NCI-H748 (cell line): ENCODE results near the gene MITF.
"Not testable (repeated sequence)": the region's sequence is repeated elsewhere in the genome, so short reads cannot be mapped to it uniquely, and the experiment has no call there.

Source experiments
- DNase-seq: peaks from one replicate; lab custom pipeline; 2025; ENCODE audit not compliant: unreplicated experiment; lab: John Stamatoyannopoulos, UW

Gene MITF

DNA sequence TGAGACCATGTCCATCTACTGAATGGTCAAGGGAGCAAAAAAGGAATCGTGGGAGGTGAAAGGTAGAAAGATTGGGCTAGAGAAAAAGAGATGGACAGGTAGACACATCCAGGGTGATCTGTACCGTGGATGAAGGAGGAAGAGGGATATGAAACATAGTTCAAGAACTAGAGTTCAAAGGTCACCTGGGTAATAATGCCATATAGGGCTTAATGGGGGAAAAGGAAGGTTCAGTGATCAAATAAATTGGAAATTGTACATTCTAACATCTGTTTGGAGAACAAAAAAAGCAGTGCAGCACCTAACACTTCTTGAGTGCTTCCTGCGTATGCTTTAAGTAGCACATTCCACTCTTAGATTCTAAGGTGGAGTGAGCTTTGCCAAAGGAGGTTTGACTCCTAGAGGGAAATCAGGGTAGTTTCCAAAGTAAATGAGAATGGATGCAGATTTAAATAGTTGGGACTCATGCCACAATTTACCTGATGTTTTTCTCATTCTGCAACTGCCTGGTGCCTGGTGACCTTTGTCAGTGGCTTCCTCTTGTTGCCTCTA is 46.6 kb downstream of the MITF start:
- no peak for DNase-seq

DNA sequence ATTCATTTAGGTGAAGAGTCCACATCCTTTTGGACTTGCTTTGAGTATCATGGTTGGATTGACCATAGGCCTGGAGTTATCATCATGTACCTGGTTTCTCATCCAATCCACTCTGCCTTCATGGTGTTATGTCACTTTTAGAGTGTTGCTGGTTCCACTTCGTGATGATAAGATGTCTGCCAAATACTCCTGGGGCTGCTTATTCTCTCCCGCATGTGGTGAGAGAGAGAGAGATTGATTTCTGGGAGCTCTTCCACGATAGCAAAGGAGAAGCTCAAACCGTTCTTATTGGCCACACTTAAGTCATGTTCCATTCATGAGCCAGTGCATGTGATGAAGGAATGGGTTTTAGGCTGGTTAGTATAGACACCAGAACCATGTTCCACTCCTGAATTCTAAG is 47.6 kb downstream of the MITF start:
- no peak for DNase-seq

DNA sequence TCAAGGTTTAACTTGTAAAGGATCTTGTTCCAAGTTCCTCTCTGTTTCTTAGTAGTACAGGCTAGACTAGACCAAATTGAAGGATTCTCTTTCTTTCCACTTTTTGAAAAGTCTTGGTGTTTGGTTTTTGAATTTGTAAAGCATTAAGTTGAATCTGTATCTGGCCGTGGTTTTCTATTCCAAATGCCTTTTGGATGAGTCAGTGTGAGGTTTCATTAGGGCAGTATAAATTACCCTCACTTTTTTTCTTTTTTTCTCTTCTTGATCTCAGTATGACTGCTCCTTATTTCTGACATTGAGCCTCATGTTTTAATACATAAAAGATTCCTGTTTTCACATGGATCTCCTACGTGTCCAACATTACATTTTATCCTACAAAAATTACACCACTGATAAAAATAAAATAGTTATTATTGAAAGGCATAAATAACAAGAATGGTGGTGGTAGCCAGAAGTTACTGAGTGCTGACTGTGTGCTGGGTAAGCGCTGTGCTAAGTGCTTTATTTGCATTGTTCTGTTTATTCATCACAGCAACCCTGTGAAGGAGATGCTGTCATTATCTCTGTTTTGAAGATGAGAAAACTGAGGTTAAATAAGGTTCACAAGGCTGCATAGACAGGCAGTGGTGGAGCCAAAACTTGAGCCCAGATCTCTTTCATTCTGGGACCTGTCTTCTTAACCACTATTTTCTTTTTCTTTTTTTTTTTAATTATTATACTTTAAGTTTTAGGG is 48.3 kb downstream of the MITF start:
- peak; percentile 2 for DNase-seq

DNA sequence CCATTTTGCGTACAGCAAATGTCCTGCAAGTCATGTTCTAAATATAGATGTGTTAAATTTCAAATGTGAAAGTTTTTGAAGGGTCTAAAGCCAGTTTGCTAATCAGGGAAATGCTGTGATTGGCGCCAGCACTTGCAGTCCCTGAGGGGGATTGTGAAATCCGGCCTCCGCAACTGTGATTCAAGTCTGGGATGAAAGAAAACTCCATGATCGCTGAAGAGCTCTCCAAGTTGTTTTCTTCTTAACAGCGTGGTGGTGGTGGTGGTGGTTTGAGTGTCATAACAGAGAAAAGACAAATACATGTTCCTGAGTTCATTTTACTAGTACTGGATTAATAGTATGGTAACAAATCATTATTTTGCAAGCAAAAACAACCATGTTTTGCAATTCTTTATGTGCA is 51.8 kb downstream of the MITF start:
- DNase-seq = no peak

DNA sequence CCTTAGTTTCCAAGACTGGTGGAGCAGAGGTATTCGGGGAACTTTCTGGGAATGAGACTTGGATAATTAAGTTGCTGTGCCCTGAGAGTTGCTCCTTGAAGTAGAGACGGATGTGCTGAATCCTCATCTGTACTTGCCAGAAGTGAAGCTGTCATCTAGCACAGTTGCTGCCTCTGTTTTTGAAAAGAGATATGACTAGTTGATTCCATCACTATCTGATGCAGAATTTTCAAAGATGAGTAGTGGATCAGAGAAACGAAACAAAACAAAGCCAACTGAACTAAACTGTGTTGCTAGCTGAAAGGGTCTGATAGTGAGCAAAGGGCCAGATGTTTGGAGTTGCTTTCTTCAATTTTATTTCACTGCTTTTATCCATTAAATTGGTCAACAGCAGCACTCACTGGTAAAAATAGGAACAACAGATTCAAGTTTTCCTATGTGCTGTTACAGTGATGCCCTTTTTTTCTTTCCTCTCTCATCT is 52.7 kb downstream of the MITF start:
- no peak for DNase-seq

DNA sequence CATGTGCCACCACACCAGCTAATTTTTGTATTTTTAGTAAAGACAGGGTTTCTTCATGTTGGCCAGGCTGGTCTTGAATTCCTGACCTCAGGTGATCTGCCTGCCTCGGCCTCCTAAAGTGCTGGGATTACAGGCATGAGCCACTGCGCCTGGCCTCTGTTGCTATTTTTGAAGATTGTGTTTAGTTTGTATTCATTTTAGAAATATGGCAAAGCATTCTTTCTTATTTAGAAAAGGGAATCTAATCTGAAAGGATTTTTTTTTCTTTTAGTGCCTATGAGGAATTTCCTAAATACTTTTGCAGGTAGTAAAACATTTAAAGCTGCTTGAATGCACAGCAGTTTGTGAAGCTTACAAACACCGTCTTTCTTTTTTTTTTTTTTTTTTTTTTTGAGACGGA is 56.9 kb downstream of the MITF start:
- not testable (repeated sequence) for DNase-seq

DNA sequence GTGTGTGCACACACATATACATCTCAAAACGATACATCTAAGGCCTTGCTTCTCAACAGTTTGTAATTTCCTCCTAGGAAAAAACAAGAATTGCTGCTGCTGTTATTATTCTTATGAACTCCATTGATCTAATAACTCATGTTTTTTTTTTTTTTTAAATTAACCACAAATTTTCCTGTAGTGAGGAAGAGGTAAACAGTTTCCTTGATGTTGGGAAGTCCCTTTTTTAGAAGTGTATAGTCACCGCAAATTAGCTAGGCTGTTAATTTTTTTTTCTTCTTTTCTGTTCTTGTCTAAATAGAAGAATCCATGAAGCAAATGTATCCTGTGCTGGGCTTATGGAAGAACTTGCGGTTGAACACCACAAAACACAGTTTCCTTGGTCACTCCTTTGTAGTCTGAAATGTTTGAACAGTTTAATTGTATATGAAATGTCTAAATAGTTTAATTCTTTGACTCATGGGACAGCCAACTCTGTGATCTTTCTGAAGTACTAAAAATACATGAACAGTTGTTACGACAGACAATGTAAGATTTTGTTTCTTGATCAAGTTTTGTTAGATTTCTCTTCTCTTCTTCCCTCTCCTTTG is 64.5 kb downstream of the MITF start:
- DNase-seq = no peak

DNA sequence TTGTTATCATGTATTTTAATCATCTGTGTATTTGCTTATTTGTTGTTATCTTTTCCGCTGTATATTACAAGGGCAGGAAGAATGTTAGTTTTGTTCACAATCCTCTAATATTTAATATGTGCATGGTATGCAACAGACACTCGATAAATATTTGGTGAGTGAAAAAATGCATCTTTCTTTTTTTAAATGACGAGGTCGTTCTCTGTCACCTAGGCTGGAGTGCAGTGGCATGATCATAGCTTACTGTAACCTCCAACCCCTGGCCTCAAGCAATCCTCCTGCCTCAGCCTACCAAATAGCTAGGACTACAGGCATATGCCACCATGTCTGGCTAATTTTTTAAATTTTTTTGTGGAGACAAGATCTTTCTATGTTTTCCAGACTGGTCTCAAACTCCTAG is 66.2 kb downstream of the MITF start:
- no peak for DNase-seq

DNA sequence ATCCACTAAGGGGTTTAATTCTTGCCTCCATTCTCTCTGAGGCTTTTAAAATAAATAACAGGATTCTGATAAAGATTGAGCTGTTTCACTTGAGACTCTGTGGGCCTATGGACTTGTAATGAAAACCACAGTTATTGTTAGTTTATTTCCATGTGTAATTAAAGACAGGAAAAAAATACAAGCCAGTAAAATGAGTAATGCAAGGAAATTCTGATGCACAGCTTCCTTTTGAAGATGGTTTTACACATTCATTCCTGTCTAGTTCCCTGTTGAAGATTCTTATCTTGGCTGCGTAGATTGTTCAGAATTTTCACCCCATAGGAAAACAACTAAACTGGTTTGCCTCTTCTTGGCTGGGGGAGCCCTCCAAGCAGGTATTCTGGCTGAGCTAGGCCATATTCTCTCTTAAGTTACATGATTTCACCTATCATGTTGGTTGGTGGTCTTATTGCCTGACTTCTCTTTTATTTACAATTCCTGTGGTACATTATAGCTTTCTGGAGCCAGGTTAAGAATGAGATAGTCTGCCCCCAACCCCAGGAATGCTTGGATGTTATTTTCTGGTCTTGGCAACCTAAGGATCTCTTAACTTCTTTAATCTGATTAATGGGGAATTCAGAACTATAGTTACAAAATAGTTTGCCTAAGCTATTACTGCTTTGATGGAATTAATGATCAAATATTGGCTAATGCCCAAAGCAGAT is 67.6 kb downstream of the MITF start:
- no peak for DNase-seq

DNA sequence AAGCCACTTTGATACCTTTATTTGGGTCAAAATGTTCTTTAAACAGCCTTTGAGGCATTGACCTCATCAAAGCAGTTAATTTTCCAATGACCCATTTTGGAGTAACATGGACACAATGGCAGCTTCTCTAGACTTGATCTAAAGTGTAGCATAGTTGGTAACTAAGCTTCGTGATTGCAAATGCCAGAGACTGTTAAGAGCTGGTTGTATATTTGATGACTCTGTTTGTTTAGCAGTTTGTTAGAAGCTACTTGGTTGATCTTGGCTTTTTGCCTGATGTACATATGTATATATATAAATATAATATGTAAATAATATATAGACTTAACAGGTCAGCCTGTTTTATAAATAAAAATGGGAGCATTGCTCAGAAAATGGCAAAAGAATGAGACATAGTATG is 68.4 kb downstream of the MITF start:
- DNase-seq = no peak

DNA sequence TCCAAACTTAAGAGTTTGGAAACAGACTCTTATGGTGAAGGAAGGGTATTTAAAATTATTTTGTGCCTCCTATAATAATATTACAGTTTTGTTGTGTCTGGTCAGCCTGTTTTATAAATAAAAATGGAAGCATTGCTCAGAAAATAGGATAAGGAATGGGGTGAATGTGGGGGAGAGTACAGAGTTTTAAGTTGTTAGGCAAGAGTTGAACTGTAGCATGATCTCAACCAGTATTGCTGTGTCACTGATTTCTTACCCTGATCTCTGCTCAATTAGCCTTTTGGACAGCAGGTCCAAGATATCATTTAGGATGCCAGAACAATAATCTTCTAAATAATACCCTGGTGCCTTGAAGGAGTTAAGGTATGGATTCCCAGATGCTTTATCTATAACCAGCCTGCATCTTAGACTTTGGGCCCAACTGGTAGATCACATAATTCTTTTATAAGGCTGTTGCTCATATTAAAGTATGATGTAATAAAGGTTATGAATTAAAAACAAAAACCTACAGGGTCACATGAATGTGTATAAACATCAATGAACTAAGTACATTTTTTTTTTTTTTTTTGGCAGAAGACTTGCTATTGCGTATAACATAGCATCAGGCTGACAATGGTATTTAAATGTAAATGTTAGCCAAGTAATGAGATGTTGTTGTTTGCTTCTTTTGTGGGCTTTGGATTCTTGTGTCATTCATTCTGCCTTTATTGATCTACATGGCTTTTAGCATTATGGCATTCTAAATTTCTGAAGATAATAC is 70.0 kb downstream of the MITF start:
- DNase-seq = no peak

DNA sequence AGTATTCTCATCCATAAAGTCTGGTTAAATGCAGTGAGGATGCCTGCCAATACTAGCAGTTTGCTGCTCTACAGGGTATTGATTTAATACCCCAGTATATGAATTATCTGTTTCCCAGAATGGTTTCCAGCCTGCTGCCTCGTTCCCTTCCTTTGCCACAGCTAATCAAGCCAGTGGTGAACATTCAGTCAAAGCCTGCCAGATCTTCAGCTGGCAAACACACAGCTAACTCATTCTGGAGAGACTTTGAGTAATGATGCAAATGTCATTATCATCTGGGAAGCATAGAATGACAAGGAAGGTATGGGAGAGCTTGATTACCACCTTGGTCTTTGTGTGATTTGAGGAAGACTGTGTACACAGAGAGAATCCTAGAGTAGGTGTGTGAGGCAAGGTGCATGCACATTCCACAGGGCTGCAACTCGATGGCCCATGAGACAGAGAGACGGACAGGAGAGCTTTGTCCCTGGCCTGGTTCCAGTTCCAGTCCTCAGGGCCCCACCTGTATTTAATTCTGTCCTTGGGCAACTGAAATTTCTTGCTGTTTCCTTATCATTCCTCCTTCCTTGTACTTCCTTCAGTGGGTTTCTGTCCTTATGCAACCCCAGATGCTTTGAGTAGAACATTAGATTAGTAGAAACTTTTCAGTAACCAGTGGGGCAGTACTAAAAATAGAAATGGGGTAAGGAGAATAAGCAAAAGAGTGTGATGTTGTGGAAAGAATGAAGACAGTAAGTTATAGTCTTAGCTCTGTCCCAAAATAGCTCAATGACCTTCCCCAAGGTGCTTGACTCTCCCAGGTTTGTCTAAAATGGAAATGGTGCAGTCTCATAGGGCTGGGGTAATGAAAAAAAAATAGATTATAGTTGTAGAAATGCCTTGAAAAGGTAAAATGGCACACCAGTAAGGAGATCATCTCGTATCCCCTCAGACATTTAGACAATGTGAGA is 72.5 kb downstream of the MITF start:
- DNase-seq = no peak

DNA sequence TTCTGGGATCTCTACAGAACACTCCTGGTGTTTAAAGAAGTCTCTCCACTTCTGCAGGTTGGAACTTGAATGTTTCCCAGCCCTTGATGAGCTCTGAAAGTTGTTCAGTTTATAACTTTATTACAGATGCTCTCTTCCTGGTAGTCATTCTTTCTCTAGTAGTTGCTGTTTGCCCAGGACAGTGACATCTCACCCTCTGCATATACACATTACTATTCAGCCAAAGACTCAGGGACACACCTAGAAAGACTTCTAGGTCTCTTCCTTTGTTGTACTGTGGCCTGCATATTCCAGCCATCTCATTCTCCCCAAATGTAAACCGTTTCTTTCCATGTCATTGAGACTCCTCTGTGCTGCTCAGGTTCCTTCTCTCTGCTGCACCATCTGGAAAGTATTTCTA is 76.7 kb downstream of the MITF start:
- DNase-seq = no peak

DNA sequence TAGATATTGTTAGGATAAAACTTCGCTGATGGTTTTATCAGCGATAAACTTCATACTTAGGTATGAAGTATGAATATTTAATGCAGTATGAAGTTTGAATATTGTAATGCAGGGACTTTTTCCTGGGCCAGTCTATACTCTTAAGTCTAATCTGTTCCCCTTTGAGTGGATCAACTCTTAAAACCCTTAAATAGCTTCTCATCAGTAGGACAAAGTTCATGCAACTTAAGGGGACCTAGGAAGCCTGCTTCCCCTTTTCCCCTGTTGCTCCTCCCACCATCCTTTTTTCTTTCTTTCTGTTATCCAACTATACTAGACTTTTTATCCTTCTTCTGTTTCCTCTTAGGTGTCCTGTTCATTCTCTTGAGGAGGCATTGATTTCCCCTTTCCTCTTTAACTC is 78.7 kb downstream of the MITF start:
- no peak for DNase-seq

DNA sequence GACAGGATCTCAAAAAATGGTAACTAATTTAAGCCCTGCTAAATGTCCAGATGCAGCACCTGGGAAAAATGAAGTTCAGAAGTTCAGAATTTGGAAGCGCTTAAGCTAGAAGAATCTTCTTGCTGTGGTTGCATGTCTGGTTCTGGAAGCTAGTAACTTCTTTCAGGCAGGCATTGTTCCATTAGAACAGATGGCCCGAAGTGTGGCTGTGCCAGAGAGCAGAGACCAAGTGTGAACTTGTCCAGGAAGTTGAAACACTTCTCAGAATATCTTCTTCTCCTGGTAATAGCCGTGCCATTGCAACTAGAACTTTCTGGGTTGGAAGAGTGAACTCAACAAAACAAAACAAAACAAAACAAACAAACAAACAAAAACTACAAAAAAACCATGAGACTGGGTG is 80.0 kb downstream of the MITF start:
- DNase-seq = no peak

DNA sequence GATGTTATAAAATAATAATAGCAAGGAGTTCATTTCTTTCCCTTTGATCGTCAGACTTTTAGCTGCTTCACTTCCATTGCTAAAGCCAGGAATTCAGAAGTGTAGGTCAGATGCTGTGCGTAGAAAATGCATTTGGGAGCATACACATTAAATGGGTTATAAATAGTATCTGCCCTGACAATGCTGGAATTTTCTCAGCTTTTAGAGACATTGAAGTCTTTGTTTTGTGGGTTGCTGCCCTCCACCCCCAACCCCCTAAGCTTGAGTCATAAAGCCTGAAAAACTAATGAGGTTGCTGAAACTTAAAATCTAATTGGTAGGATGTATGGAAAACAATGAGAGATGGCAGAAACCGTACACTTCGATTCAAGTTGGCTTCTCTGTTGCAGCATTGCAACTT is 81.9 kb downstream of the MITF start:
- DNase-seq = no peak

DNA sequence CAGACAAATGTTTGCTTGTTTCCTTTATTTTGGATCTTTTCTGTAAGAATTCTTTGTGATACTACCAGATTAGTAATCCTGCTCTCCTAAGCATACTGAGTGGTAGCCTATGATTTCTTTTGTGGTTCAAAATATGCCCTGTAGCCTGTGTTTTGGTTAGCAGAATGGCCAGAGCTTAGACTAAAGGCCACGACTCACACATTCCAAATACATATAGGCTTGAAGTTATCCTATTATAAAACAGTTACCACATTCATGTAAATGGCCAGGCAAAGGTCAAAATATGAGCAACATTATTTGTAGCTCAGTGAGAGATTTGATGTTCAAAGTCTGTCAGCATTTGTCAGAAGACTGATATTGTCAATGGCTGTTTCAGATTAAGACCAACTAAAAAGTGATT is 84.5 kb downstream of the MITF start:
- DNase-seq = no peak

DNA sequence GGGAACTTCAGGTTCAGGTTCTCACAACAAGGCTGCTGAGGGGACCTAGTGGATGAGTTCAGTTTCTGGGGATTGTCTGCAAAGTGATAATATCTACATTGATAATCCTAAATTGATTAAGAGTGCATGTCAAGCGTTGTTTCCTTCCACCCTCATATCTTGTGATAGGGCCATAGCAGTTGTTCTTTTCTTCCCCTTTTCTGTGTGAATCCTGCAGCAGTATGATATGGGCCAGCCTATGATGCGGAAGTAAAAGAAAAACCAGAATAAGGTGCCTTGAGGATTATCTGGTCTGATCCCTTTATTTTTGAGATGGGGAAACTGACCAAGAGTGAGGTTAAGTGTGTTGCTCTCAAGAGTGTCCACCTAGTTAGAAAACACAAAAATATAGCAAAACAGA is 86.2 kb downstream of the MITF start:
- no peak for DNase-seq

DNA sequence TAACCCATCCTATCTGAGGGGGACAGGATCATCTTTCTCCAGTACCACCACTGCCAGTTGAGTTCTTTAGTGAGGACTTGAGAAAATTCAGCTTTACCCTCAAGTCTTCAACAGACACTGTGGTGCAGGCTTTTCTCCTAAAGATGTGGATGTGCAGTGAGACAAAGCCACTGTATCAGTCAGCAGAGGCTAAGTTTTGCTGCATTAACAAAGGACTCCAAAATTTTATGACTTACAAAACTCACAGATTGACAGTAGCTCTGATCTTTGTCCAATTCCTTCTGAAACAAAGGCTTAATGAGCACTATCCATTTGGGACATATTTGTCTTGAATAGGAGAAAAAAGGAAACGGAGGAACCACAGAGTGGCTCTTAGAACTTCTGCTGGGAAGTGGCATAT is 87.9 kb downstream of the MITF start:
- DNase-seq = no peak

DNA sequence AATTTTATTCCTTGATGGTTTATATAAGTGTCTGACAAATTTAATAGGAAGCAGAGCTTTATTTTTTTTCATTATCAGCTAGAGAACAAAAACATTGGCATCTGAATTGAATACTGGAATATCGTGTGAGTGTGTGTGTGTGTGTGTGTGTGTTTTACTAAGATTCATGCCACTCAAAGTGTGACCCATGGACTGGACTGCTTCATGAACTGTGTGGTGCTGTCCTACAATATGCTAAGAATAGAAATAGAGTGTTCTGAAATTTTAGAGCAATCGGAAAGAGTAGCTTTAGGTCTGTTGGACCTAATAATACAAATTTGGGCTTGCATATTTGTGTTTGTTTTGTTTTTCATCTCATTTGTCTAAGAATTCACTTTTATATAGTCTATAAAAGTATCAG is 89.6 kb downstream of the MITF start:
- no peak for DNase-seq
